NCI-H1105 (cell line): ENCODE data around the gene DPYSL5.
"Not testable (repeated sequence)": the region's sequence is repeated elsewhere in the genome, so short reads cannot be mapped to it uniquely, and the experiment has no call there.

Experiments used
- DNase-seq: peaks from one replicate; lab custom pipeline; 2025; lab: John Stamatoyannopoulos, UW

Gene DPYSL5

GRCh38 chr2:26875065-26875634 is 27.2 kb downstream of the DPYSL5 start:
- no peak for DNase-seq

- DNase-seq: no peak
These were observed 27.9 kb downstream of the DPYSL5 start for GRCh38 chr2:26875808-26876207.

- no peak for DNase-seq
These were observed 28.3 kb downstream of the DPYSL5 start for GRCh38 chr2:26876260-26876659.

- DNase-seq: no peak
These were observed 29.3 kb downstream of the DPYSL5 start for GRCh38 chr2:26877276-26877675.

- no peak for DNase-seq
These were observed 32.2 kb downstream of the DPYSL5 start for GRCh38 chr2:26880161-26880560.

- DNase-seq: no peak
These were observed 33.0 kb downstream of the DPYSL5 start for GRCh38 chr2:26880910-26881435.

- DNase-seq: not testable (repeated sequence)
These were observed 34.3 kb downstream of the DPYSL5 start for GRCh38 chr2:26882220-26882619.

GRCh38 chr2:26883956-26884355 is 36.0 kb downstream of the DPYSL5 start:
- DNase-seq: no peak

GRCh38 chr2:26884486-26884885 is 36.6 kb downstream of the DPYSL5 start:
- DNase-seq: no peak

- DNase-seq: no peak
These were observed 37.9 kb downstream of the DPYSL5 start for GRCh38 chr2:26885651-26886329.

GRCh38 chr2:26886736-26887135 is 38.8 kb downstream of the DPYSL5 start:
- DNase-seq: no peak

- DNase-seq: no peak
These were observed 39.2 kb downstream of the DPYSL5 start for GRCh38 chr2:26887151-26887550.

GRCh38 chr2:26889796-26890195 is 41.9 kb downstream of the DPYSL5 start:
- DNase-seq: no peak

- no peak for DNase-seq
These were observed 42.5 kb downstream of the DPYSL5 start for GRCh38 chr2:26890341-26891000.

- no peak for DNase-seq
These were observed 44.2 kb downstream of the DPYSL5 start for GRCh38 chr2:26892133-26892532.

GRCh38 chr2:26892922-26893524 is 45.1 kb downstream of the DPYSL5 start:
- no peak for DNase-seq

GRCh38 chr2:26894136-26894535 is 46.2 kb downstream of the DPYSL5 start:
- no peak for DNase-seq

- DNase-seq: no peak
These were observed 50.0 kb downstream of the DPYSL5 start for GRCh38 chr2:26897807-26898479.

- no peak for DNase-seq
These were observed 50.6 kb downstream of the DPYSL5 start for GRCh38 chr2:26898480-26899078.

GRCh38 chr2:26899500-26900164 is 51.7 kb downstream of the DPYSL5 start:
- no peak for DNase-seq

GRCh38 chr2:26900831-26901321 is 52.9 kb downstream of the DPYSL5 start:
- DNase-seq: no peak
